HFFc6 (cell line): ENCODE results near the gene HERC3. TPM values are rescaled to one million over a fixed set of nuclear protein-coding genes. Genes with fewer than 3 reads are reported as not detected.

Experiments used
- DNase-seq: peaks from one replicate; pipeline ENCODE4 v3.0.0-alpha.2; 2018
- H3K27ac Mint-ChIP-seq: 2 replicates; pipeline ENCODE4 v1.8.0; 2020; ENCODE audit warnings: mild to moderate bottlenecking, mixed read lengths
- H3K27me3 Mint-ChIP-seq: 2 replicates; pipeline ENCODE4 v1.8.0; 2021; ENCODE audit warnings: mild to moderate bottlenecking, moderate library complexity, mixed read lengths; ENCODE audit not compliant: insufficient read depth
- H3K36me3 Mint-ChIP-seq: 2 replicates; pipeline ENCODE4 v1.8.0; 2021; ENCODE audit warnings: low read depth, mixed read lengths
- H3K4me1 Mint-ChIP-seq: 2 replicates; pipeline ENCODE4 v1.8.0; 2020; ENCODE audit warnings: low read depth, mixed read lengths
- H3K4me3 Mint-ChIP-seq: 2 replicates; pipeline ENCODE4 v1.8.0; 2020; ENCODE audit warnings: mild to moderate bottlenecking, moderate library complexity, mixed read lengths
- H3K9me3 Mint-ChIP-seq: 2 replicates; pipeline ENCODE4 v1.8.0; 2020; ENCODE audit warnings: mild to moderate bottlenecking, mixed read lengths
- CTCF ChIP-seq: fragments of 200-600 bp; sonication (generic); IDR thresholded peaks from 2 replicates; pipeline ENCODE4 v1.5.0; 2021; ENCODE audit warnings: antibody characterized with exemption, mild to moderate bottlenecking
- total RNA-seq, 6 experiments: library from RNA; stranded (reverse); fragmentation: NEBNext Ultra II Directional; extraction: Animal tissue kit (Norgen Biotek cat#: 25700); gene quantifications; 2 replicates in 1 of 6; 3 replicates in 5 of 6; pipeline ENCODE4 v1.2.3, GENCODE V29; 2021

HERC3 gene
- total RNA-seq, 6 experiments from 2014 or later, result 16.5 to 32.2 (median 26.6) TPM

DNA sequence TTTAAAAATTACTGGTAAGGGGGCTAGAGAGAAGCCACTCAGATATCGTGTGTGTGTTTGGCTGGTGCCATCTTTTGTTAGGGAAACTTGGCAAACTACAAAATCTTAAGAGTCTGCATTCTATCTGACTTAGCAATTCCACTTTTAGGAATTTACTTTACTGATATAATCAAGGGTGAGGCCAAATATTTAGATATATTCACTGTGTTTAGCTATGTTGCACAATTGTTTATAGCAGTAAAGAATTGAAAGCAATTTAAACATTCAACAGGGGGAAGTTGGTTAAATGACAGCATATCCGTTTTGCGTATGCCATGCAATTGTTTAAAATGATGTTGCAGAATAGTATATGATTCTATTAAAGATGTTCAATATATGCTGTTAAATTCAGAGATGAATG, 6.4 kb upstream of the HERC3 start:
- TF ChIP-seq CTCF, result no peak
- H3K4me1 Mint-ChIP-seq, result peaks cover 23% of the 10 kb centered on the region
- H3K4me3 Mint-ChIP-seq, result no peak overlapping the region
- H3K9me3 Mint-ChIP-seq, result no peaks in the 10 kb centered on the region
- DNase-seq, result no peak
- peaks cover 5% of the 10 kb centered on the region; the same call in 1 of the 2 replicates for H3K36me3 Mint-ChIP-seq
- no peak overlapping the region for H3K27ac Mint-ChIP-seq
- H3K27me3 Mint-ChIP-seq, result no peaks in the 10 kb centered on the region

GRCh38 chr4:88587306-88587705, 5.0 kb upstream of the HERC3 start:
- peaks cover 5% of the 10 kb centered on the region; the same call in 1 of the 2 replicates for H3K36me3 Mint-ChIP-seq
- no peak overlapping the region for H3K27ac Mint-ChIP-seq
- H3K4me1 Mint-ChIP-seq, result peaks cover 29% of the 10 kb centered on the region
- no peak overlapping the region for H3K4me3 Mint-ChIP-seq
- H3K9me3 Mint-ChIP-seq, result no peaks in the 10 kb centered on the region
- DNase-seq, result no peak
- no peak for TF ChIP-seq CTCF
- no peaks in the 10 kb centered on the region for H3K27me3 Mint-ChIP-seq

GRCh38 chr4:88592600-88593448, 544 bp downstream of the HERC3 start:
- peak; percentile 41 for DNase-seq
- no peaks in the 10 kb centered on the region for H3K9me3 Mint-ChIP-seq
- TF ChIP-seq CTCF, result no peak
- H3K27ac Mint-ChIP-seq, result peak overlapping the region; percentile 79
- peaks cover 21% of the 10 kb centered on the region for H3K36me3 Mint-ChIP-seq
- H3K4me1 Mint-ChIP-seq, result peaks cover 37% of the 10 kb centered on the region
- peaks cover 2% of the 10 kb centered on the region; the same call in 1 of the 2 replicates for H3K27me3 Mint-ChIP-seq
- H3K4me3 Mint-ChIP-seq, result peak overlapping the region; percentile 93

- no peak overlapping the region for H3K27ac Mint-ChIP-seq
- peaks cover 62% of the 10 kb centered on the region for H3K4me1 Mint-ChIP-seq
- peaks cover under 1% of the 10 kb centered on the region; the same call in 1 of the 2 replicates for H3K27me3 Mint-ChIP-seq
- no peak overlapping the region for H3K4me3 Mint-ChIP-seq
- no peak for TF ChIP-seq CTCF
- peaks cover 22% of the 10 kb centered on the region for H3K36me3 Mint-ChIP-seq
- no peak for DNase-seq
- H3K9me3 Mint-ChIP-seq, result no peaks in the 10 kb centered on the region
Measured at GRCh38 chr4:88597970-88598660, 5.8 kb downstream of the HERC3 start.

- DNase-seq, result peak; percentile 38
Measured at GRCh38 chr4:88599298-88599697, 7.0 kb downstream of the HERC3 start.

More at GRCh38 chr4:88599298-88599697, 7.0 kb downstream of the HERC3 start:
- H3K27ac Mint-ChIP-seq, result peak overlapping the region; percentile 95
- peak overlapping the region; percentile 83 for H3K4me3 Mint-ChIP-seq
- H3K36me3 Mint-ChIP-seq, result peaks cover 23% of the 10 kb centered on the region
- H3K4me1 Mint-ChIP-seq, result peaks cover 51% of the 10 kb centered on the region
- no peaks in the 10 kb centered on the region for H3K9me3 Mint-ChIP-seq
- no peaks in the 10 kb centered on the region; the same call in 1 of the 2 replicates for H3K27me3 Mint-ChIP-seq
- no peak for TF ChIP-seq CTCF
